AG04450 (cell line): ENCODE results near the gene DUSP12. TPM values are rescaled to one million over a fixed set of nuclear protein-coding genes. Genes with fewer than 3 reads are reported as not detected.

Experiments used
- CTCF ChIA-PET: fragments of 300-600, 350-600 bp; formaldehyde crosslinking; extraction: SDS; loops from one replicate; lab custom pipeline; 2022; ENCODE audit warnings: antibody characterized with exemption, inconsistent platforms; lab: Charles Lee
- POLR2A ChIA-PET: fragments of 350-600 bp; formaldehyde crosslinking; extraction: SDS; loops from one replicate; lab custom pipeline; 2021; ENCODE audit warnings: antibody characterized with exemption, inconsistent platforms; lab: Yijun Ruan, JAX
- DNase-seq: peaks from one replicate; pipeline ENCODE4 v3.0.0-alpha.2; 2011; ENCODE audit warnings: low read depth, low spot score
- H3K27ac ChIP-seq: one replicate; pipeline ENCODE4 v1.5.1; 2012; ENCODE audit warnings: low read depth, low read length, control low read depth
- H3K27me3 ChIP-seq: one replicate; pipeline ENCODE4 v1.6.0; 2012; ENCODE audit warnings: low read length; ENCODE audit not compliant: control insufficient read depth, insufficient read depth
- H3K4me3 ChIP-seq: 2 replicates; pipeline ENCODE4 v1.5.1; 2011; ENCODE audit warnings: mild to moderate bottlenecking, low read depth, low read length, control low read depth
- H3K9me3 ChIP-seq: 2 replicates; pipeline ENCODE4 v1.5.1; 2012; ENCODE audit warnings: low read length; ENCODE audit not compliant: control insufficient read depth, insufficient read depth
- CTCF ChIP-seq: IDR thresholded peaks from 2 replicates; pipeline ENCODE4 v1.5.1; 2011; ENCODE audit warnings: low read depth, low read length, control low read depth, inconsistent platforms
- polyA plus RNA-seq: library from polyadenylated mRNA; depleted of rRNA; stranded (reverse); fragments of >200 nt; gene quantifications from 2 replicates; pipeline ENCODE4 v1.2.3, GENCODE V29; 2011

DUSP12 gene
- polyA plus RNA-seq, 1 experiment, result 41.1 TPM

- Histone ChIP-seq H3K4me3 (no peak overlapping the region), H3K27me3 (no peaks in the 10 kb centered on the region), H3K27ac (no peak overlapping the region), H3K9me3 (no peaks in the 10 kb centered on the region)
- DNase-seq, result no peak
- CTCF ChIA-PET, result interaction anchor here (1.0 kb wide), 1 partner anchor 259 kb away, joined by 3 read pairs; no protein-coding TSS in a partner anchor
- POLR2A ChIA-PET, result no interaction called here
- no peak for TF ChIP-seq CTCF
Observed at GRCh38 chr1:161778522-161778921, 28.9 kb downstream of the DUSP12 start.

GRCh38 chr1:161779393-161779792 lies 29.8 kb downstream of the DUSP12 start:
- ChIA-PET POLR2A (no interaction called here), CTCF (interaction anchor here (1.0 kb wide), 1 partner anchor 258 kb away, joined by 6 read pairs; no protein-coding TSS in a partner anchor)
- H3K4me3 ChIP-seq, result no peak overlapping the region
- no peaks in the 10 kb centered on the region for H3K9me3 ChIP-seq
- TF ChIP-seq CTCF, result no peak
- H3K27me3 ChIP-seq, result no peaks in the 10 kb centered on the region
- H3K27ac ChIP-seq, result no peak overlapping the region
- DNase-seq, result no peak

- Histone ChIP-seq H3K4me3 (no peak overlapping the region), H3K9me3 (no peaks in the 10 kb centered on the region), H3K27me3 (no peaks in the 10 kb centered on the region), H3K27ac (no peak overlapping the region)
- POLR2A ChIA-PET, result no interaction called here
- DNase-seq, result no peak
- CTCF ChIA-PET, result interaction anchor here (2.8 kb wide), 1 partner anchor 11 kb away, joined by 15 read pairs; no protein-coding TSS in a partner anchor
- no peak for TF ChIP-seq CTCF
Observed at GRCh38 chr1:161781995-161782394, 32.4 kb downstream of the DUSP12 start.

GRCh38 chr1:161782886-161783285 lies 33.3 kb downstream of the DUSP12 start:
- ChIA-PET CTCF (interaction anchor here (0.5 to 2.8 kb wide), 3 partner anchors 10 to 818 kb away, joined by 3 to 33 read pairs (median 15); no protein-coding TSS in a partner anchor), POLR2A (no interaction called here)
- Histone ChIP-seq H3K27ac (no peak overlapping the region), H3K27me3 (no peaks in the 10 kb centered on the region), H3K9me3 (no peaks in the 10 kb centered on the region), H3K4me3 (no peak overlapping the region)
- TF ChIP-seq CTCF, result no peak
- no peak for DNase-seq

- no peak for TF ChIP-seq CTCF
- Histone ChIP-seq H3K27ac (no peak overlapping the region), H3K27me3 (no peaks in the 10 kb centered on the region), H3K4me3 (no peak overlapping the region), H3K9me3 (no peaks in the 10 kb centered on the region)
- no peak for DNase-seq
- CTCF ChIA-PET, result interaction anchor here (0.5 to 2.8 kb wide), 4 partner anchors 8 to 607 kb away, joined by 4 to 15 read pairs (median 6); no protein-coding TSS in a partner anchor
- POLR2A ChIA-PET, result interaction anchor here (0.6 kb wide), 1 partner anchor 847 kb away, joined by 9 read pairs; no protein-coding TSS in a partner anchor
Observed at GRCh38 chr1:161784968-161785367, 35.4 kb downstream of the DUSP12 start.
